Panc1 (cell line): ENCODE measurements around the gene BAHCC1.
A peak's percentile ranks its signal among the peaks of the same experiment; 100 is the strongest.

Source experiments
- CTCF ChIP-seq: fragments of 450-650 bp; IDR thresholded peaks from 2 replicates; pipeline ENCODE4 v1.5.1; 2017; ENCODE audit warnings: mild to moderate bottlenecking
- POLR2AphosphoS5 ChIP-seq: IDR thresholded peaks from 2 replicates; pipeline ENCODE4 v1.6.1; 2012; ENCODE audit warnings: mild to moderate bottlenecking, low read depth, low read length, moderate library complexity
- REST ChIP-seq, 2 experiments: IDR thresholded peaks; 2 replicates each; pipeline ENCODE4 v1.6.1; 2011 to 2012; ENCODE audit warnings: low read depth in 2 of 2, control low read depth in 1 of 2, low read length in 1 of 2, mild to moderate bottlenecking in 1 of 2, moderate library complexity in 1 of 2; ENCODE audit not compliant: insufficient read depth in 1 of 2

- peak; percentile 76 for TF ChIP-seq POLR2AphosphoS5
- no peak for TF ChIP-seq CTCF
- 0 out of 4 replicates have a peak, but pooled peaks of 1 of the 2 experiments have one; percentile 25 for TF ChIP-seq REST (IDR thresholded peaks at IDR 0.05; ENCODE audit: insufficient read depth in 1 of 2, low read depth in 2 of 2, low read length in 1 of 2)
Observed at GRCh38 chr17:81428948-81429774, 33.9 kb downstream of the BAHCC1 start.
